Measurements from ENCODE around the gene SLC17A2. TPM values are rescaled to one million over a fixed set of nuclear protein-coding genes. Genes with fewer than 3 reads are reported as not detected.

Gene SLC17A2
- total RNA-seq, 5 donors from 2014 or later (not counting 1 experiment from before 2014, with no cell fraction given): not detected

GRCh38 chr6:25968769-25969168, 38.3 kb upstream of the SLC17A2 start:
- no peak for DNase-seq
- Mint-ChIP-seq H3K9me3 (no peaks in the 10 kb centered on the region), H3K27me3 (no peaks in the 10 kb centered on the region), H3K27ac (peak overlapping the region; percentile 59 to 60), H3K4me1 (peaks cover 74 to 86% (median 77%) of the 10 kb centered on the region in 3 donors), H3K4me3 (peak overlapping the region in 2 of 3 donors; percentile 41 to 92), H3K36me3 (peaks cover 71% of the 10 kb centered on the region)
- ChIA-PET POLR2A (no interaction called here), CTCF (interaction anchor here in 1 of 2 donors (0.7 kb wide), 1 partner anchor 25 kb away, joined by 3 read pairs; no protein-coding TSS in a partner anchor)
- Histone ChIP-seq H3K4me3 (ENCODE audit: control insufficient read depth in 1 of 2, extremely low read depth in 1 of 2, low read length in 1 of 2) (no peak overlapping the region), H3K36me3 (ENCODE audit: control insufficient read depth in 2 of 2, extremely low read depth in 1 of 2, insufficient read depth in 1 of 2, low read length in 1 of 2) (peaks cover 2 to 87% of the 10 kb centered on the region in 2 donors), H3K4me1 (ENCODE audit: control insufficient read depth in 1 of 2, extremely low read depth in 1 of 2, insufficient read depth in 2 of 2, low read length in 2 of 2) (peaks cover 7 to 36% of the 10 kb centered on the region in 2 experiments), H3K27ac (ENCODE audit: low read length) (no peak overlapping the region), H3K9me3 (no peaks in the 10 kb centered on the region), H3K27me3 (replicated peaks in 1 of 2; ENCODE audit: control insufficient read depth in 2 of 2, extremely low read depth in 1 of 2, insufficient read depth in 2 of 2, low read length in 1 of 2) (no peaks in the 10 kb centered on the region)
- no peak for ATAC-seq (replicated peaks in 1 of 4)

- POLR2A ChIA-PET: interaction anchor here in 1 of 2 donors (0.6 kb wide), 1 partner anchor 299 kb away, joined by 3 read pairs; no protein-coding TSS in a partner anchor
- 83% methylated on average over 8 of the region's 9 CpGs for WGBS (ENCODE audit: insufficient coverage)
- H3K27me3 ChIP-seq (replicated peaks in 1 of 2; ENCODE audit: control insufficient read depth in 2 of 2, extremely low read depth in 1 of 2, insufficient read depth in 2 of 2, low read length in 1 of 2): no peaks in the 10 kb centered on the region
- H3K27ac Mint-ChIP-seq: peak overlapping the region; percentile 62 to 71
- H3K4me1 ChIP-seq (ENCODE audit: control insufficient read depth in 1 of 2, extremely low read depth in 1 of 2, insufficient read depth in 2 of 2, low read length in 2 of 2): peaks cover 10 to 46% of the 10 kb centered on the region in 2 experiments
- no peaks in the 10 kb centered on the region for H3K9me3 Mint-ChIP-seq
- CTCF ChIA-PET: no interaction called here
- H3K36me3 Mint-ChIP-seq: peaks cover 55% of the 10 kb centered on the region
- DNase-seq (no peak), ATAC-seq (replicated peaks in 1 of 4) (no peak)
- peaks cover 2 to 67% of the 10 kb centered on the region in 2 donors for H3K36me3 ChIP-seq (ENCODE audit: control insufficient read depth in 2 of 2, extremely low read depth in 1 of 2, insufficient read depth in 1 of 2, low read length in 1 of 2)
- no peaks in the 10 kb centered on the region for H3K27me3 Mint-ChIP-seq
- H3K4me1 Mint-ChIP-seq: peaks cover 77 to 89% (median 88%) of the 10 kb centered on the region in 3 donors
- H3K4me3 ChIP-seq (ENCODE audit: control insufficient read depth in 1 of 2, extremely low read depth in 1 of 2, low read length in 1 of 2): no peak overlapping the region
- H3K4me3 Mint-ChIP-seq: peak overlapping the region; percentile 67 to 92 (median 70)
- no peak overlapping the region for H3K27ac ChIP-seq (ENCODE audit: low read length)
- H3K9me3 ChIP-seq: no peaks in the 10 kb centered on the region
Observed at GRCh38 chr6:25966711-25967110, 36.2 kb upstream of the SLC17A2 start.

GRCh38 chr6:25965058-25965457, 34.6 kb upstream of the SLC17A2 start:
- no peak overlapping the region for H3K4me3 ChIP-seq (ENCODE audit: control insufficient read depth in 1 of 2, extremely low read depth in 1 of 2, low read length in 1 of 2)
- no peak overlapping the region for H3K27ac ChIP-seq (ENCODE audit: low read length)
- H3K27me3 ChIP-seq (replicated peaks in 1 of 2; ENCODE audit: control insufficient read depth in 2 of 2, extremely low read depth in 1 of 2, insufficient read depth in 2 of 2, low read length in 1 of 2): no peaks in the 10 kb centered on the region
- Mint-ChIP-seq H3K27ac (no peak overlapping the region), H3K9me3 (peaks cover 0 to 5% (median 2%) of the 10 kb centered on the region in 3 donors), H3K27me3 (no peaks in the 10 kb centered on the region), H3K4me1 (peaks cover 80 to 92% (median 91%) of the 10 kb centered on the region in 3 donors), H3K36me3 (peaks cover 41% of the 10 kb centered on the region), H3K4me3 (peak overlapping the region; percentile 59 to 92 (median 64))
- ChIA-PET POLR2A (interaction anchor here (0.6 to 0.7 kb wide), 4 partner anchors 12 to 193 kb away, joined by 3 to 4 read pairs (median 3); a partner anchor contains a TSS), CTCF (interaction anchor here in 1 of 2 donors (0.5 kb wide), 1 partner anchor 52 kb away, joined by 3 read pairs; no protein-coding TSS in a partner anchor)
- 89% methylated on average over 4 of the region's 4 CpGs for WGBS (ENCODE audit: insufficient coverage)
- no peaks in the 10 kb centered on the region for H3K9me3 ChIP-seq
- DNase-seq (no peak), ATAC-seq (replicated peaks in 1 of 4) (no peak)
- H3K36me3 ChIP-seq (ENCODE audit: control insufficient read depth in 2 of 2, extremely low read depth in 1 of 2, insufficient read depth in 1 of 2, low read length in 1 of 2): peaks cover 2 to 50% of the 10 kb centered on the region in 2 donors
- peaks cover 14 to 56% of the 10 kb centered on the region in 2 experiments for H3K4me1 ChIP-seq (ENCODE audit: control insufficient read depth in 1 of 2, extremely low read depth in 1 of 2, insufficient read depth in 2 of 2, low read length in 2 of 2)

GRCh38 chr6:25963426-25964123, 33.1 kb upstream of the SLC17A2 start:
- Histone ChIP-seq H3K9me3 (no peaks in the 10 kb centered on the region), H3K4me3 (ENCODE audit: control insufficient read depth in 1 of 2, extremely low read depth in 1 of 2, low read length in 1 of 2) (peak overlapping the region; percentile 58 to 77), H3K36me3 (ENCODE audit: control insufficient read depth in 2 of 2, extremely low read depth in 1 of 2, insufficient read depth in 1 of 2, low read length in 1 of 2) (peaks cover 2 to 37% of the 10 kb centered on the region in 2 donors), H3K4me1 (ENCODE audit: control insufficient read depth in 1 of 2, extremely low read depth in 1 of 2, insufficient read depth in 2 of 2, low read length in 2 of 2) (peaks cover 16 to 64% of the 10 kb centered on the region in 2 experiments), H3K27me3 (replicated peaks in 1 of 2; ENCODE audit: control insufficient read depth in 2 of 2, extremely low read depth in 1 of 2, insufficient read depth in 2 of 2, low read length in 1 of 2) (no peaks in the 10 kb centered on the region), H3K27ac (ENCODE audit: low read length) (peak overlapping the region; percentile 93)
- no CpG with 5 or more reads among the region's 6 CpGs for WGBS (ENCODE audit: insufficient coverage)
- Mint-ChIP-seq H3K4me3 (peak overlapping the region; percentile 92 to 99 (median 97)), H3K9me3 (peaks cover 0 to 5% (median 2%) of the 10 kb centered on the region in 3 donors), H3K36me3 (peaks cover 32% of the 10 kb centered on the region), H3K27ac (peak overlapping the region; percentile 86 to 87), H3K27me3 (no peaks in the 10 kb centered on the region), H3K4me1 (peaks cover 85 to 95% (median 93%) of the 10 kb centered on the region in 3 donors)
- DNase-seq: peak in 1 of 35 experiments; percentile 15
- no peak for ATAC-seq (replicated peaks in 1 of 4)
- ChIA-PET POLR2A (interaction anchor here (0.6 to 1.5 kb wide), 4 partner anchors 39 to 161 kb away, joined by 3 to 6 read pairs (median 4); a partner anchor contains a TSS), CTCF (interaction anchor here in 1 of 2 donors (2.1 kb wide), 1 partner anchor 29 kb away, joined by 15 read pairs; no protein-coding TSS in a partner anchor)

DNA sequence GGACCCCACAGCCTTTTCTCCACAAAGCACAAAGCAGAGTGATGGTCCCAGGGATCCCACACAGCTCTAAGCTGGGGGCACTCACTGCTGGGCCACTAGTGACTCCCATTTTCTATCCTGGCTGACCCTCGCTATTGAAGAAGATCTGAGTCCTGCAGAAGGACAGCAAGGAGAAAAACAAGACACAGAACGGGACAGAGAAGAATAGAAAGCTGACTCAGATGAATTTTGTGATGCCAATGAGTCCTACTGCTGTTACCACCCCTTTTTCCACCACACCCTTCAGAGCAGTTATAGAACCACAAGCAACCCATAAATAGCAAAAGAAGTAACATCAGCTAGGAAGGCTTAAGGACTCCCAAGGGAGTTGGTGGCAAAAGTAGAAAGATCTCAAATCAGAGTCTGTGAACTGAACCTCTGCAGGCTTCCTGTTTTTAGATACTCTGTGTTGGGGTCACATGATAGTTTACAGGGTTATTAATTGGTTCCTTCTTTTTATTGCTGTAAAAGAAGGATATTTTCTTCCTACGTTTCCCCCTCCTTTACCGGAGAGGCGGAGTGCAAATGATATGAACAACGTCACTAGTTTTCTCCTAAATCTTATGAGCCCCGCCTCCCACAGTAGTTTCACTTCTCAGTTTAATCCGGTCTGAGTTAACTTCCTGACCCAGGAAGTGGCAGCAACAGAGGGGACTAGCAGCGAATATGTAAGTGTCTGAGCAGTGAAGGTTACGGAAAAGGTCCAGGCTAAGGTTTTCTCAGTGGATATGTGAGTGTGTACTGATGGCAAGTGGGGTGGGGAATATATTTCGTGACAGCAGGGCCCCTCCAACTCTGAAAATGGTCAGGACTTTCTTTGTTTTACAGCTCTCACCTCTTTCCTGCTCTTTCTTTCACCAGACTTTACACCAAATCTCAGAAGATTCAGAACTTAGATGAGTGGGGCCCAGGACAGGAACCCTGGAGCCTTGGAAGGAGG, 31.9 kb upstream of the SLC17A2 start, which contains the start of gene TRIM38:
TRIM38 (plus strand) TSS at position 654 of the 979 bp plus-strand sequence. CDS start 3,721 bp downstream, outside the sequence.
- ATAC-seq (replicated peaks in 1 of 4): peak; percentile 90 to 91 (median 90)
- Mint-ChIP-seq H3K4me1 (peaks cover 81 to 90% (median 86%) of the 10 kb centered on the region in 3 donors), H3K36me3 (peaks cover 21% of the 10 kb centered on the region), H3K4me3 (peak within 1 kb of the TSS; percentile 92 to 99 (median 97)), H3K9me3 (peaks cover 0 to 5% (median 2%) of the 10 kb centered on the region in 3 donors), H3K27ac (peak within 1 kb of the TSS; percentile 98 to 100), H3K27me3 (no peaks in the 10 kb centered on the region)
- Histone ChIP-seq H3K27ac (ENCODE audit: low read length) (peak within 1 kb of the TSS; percentile 93), H3K36me3 (ENCODE audit: control insufficient read depth in 2 of 2, extremely low read depth in 1 of 2, insufficient read depth in 1 of 2, low read length in 1 of 2) (peaks cover 0 to 27% of the 10 kb centered on the region in 2 donors), H3K4me3 (ENCODE audit: control insufficient read depth in 1 of 2, extremely low read depth in 1 of 2, low read length in 1 of 2) (peak within 1 kb of the TSS; percentile 58 to 95), H3K27me3 (replicated peaks in 1 of 2; ENCODE audit: control insufficient read depth in 2 of 2, extremely low read depth in 1 of 2, insufficient read depth in 2 of 2, low read length in 1 of 2) (no peaks in the 10 kb centered on the region), H3K9me3 (no peaks in the 10 kb centered on the region), H3K4me1 (ENCODE audit: control insufficient read depth in 1 of 2, extremely low read depth in 1 of 2, insufficient read depth in 2 of 2, low read length in 2 of 2) (peaks cover 14 to 58% of the 10 kb centered on the region in 2 experiments)
- ChIA-PET POLR2A (interaction anchor here (0.5 to 1.6 kb wide), 8 partner anchors 17 to 162 kb away, joined by 3 to 6 read pairs (median 3); a partner anchor contains a TSS), CTCF (interaction anchor here in 1 of 2 donors (0.9 to 2.1 kb wide), 3 partner anchors 11 to 48 kb away, joined by 3 to 15 read pairs (median 4); no protein-coding TSS in a partner anchor)
- 0% methylated on average over 2 of the region's 11 CpGs for WGBS (ENCODE audit: insufficient coverage)
- peak; percentile 36 to 91 (median 76) for DNase-seq
